ENCODE data around the gene SLC25A22.

SLC25A22 gene

GRCh38 chr11:778976-779954, 18.8 kb downstream of the SLC25A22 start:
- Histone ChIP-seq H3K36me3 (peaks cover 9% of the 10 kb centered on the region), H3K9me3 (ENCODE audit: severe bottlenecking) (no peaks in the 10 kb centered on the region), H3K27ac (no peak overlapping the region), H3K4me3 (ENCODE audit: low read depth, low read length) (no peak overlapping the region), H3K27me3 (ENCODE audit: insufficient read depth, low read depth, severe bottlenecking) (no peaks in the 10 kb centered on the region)
- DNase-seq, result no peak
- TF ChIP-seq CTCF (IDR thresholded peaks at IDR 0.05; ENCODE audit: low read depth, low read length), result 0 out of 2 replicates have a peak, but pooled peaks have one; percentile 17

- H3K27me3 ChIP-seq (ENCODE audit: insufficient read depth, low read depth, severe bottlenecking), result no peaks in the 10 kb centered on the region
- peak within 1 kb of the TSS; percentile 76 for H3K4me3 ChIP-seq (ENCODE audit: low read depth, low read length)
- H3K36me3 ChIP-seq, result peaks cover 26% of the 10 kb centered on the region
- H3K27ac ChIP-seq, result peak within 1 kb of the TSS; percentile 88
- DNase-seq, result peak; percentile 91
- TF ChIP-seq CTCF (IDR thresholded peaks at IDR 0.05; ENCODE audit: low read depth, low read length), result no peak
- no peaks in the 10 kb centered on the region for H3K9me3 ChIP-seq (ENCODE audit: severe bottlenecking)
These were observed 20.5 kb downstream of the SLC25A22 start, which contains the start of gene GATD1 for GRCh38 chr11:777288-778255. GATD1 (minus strand) TSS chr11:777487; CDS start chr11:777462, 25 bp downstream.

GRCh38 chr11:776561-777287, 21.4 kb downstream of the SLC25A22 start:
- peak; percentile 64 for DNase-seq
- Histone ChIP-seq H3K9me3 (ENCODE audit: severe bottlenecking) (no peaks in the 10 kb centered on the region), H3K36me3 (peaks cover 30% of the 10 kb centered on the region), H3K27me3 (ENCODE audit: insufficient read depth, low read depth, severe bottlenecking) (no peaks in the 10 kb centered on the region), H3K27ac (peak overlapping the region; percentile 88), H3K4me3 (ENCODE audit: low read depth, low read length) (peak overlapping the region; percentile 76)
- TF ChIP-seq CTCF (IDR thresholded peaks at IDR 0.05; ENCODE audit: low read depth, low read length), result peak; percentile 22; the same call in 1 of the 2 replicates

- Histone ChIP-seq H3K36me3 (peaks cover 35% of the 10 kb centered on the region), H3K27me3 (ENCODE audit: insufficient read depth, low read depth, severe bottlenecking) (no peaks in the 10 kb centered on the region), H3K27ac (peak overlapping the region; percentile 88; the same call in 1 of the 2 replicates), H3K4me3 (ENCODE audit: low read depth, low read length) (peak overlapping the region; percentile 76), H3K9me3 (ENCODE audit: severe bottlenecking) (no peaks in the 10 kb centered on the region)
- no peak for DNase-seq
- TF ChIP-seq CTCF (IDR thresholded peaks at IDR 0.05; ENCODE audit: low read depth, low read length), result no peak
These were observed 21.9 kb downstream of the SLC25A22 start for GRCh38 chr11:776263-776560.

GRCh38 chr11:774873-775592, 23.0 kb downstream of the SLC25A22 start:
- Histone ChIP-seq H3K36me3 (peaks cover 47% of the 10 kb centered on the region), H3K9me3 (ENCODE audit: severe bottlenecking) (no peaks in the 10 kb centered on the region), H3K27me3 (ENCODE audit: insufficient read depth, low read depth, severe bottlenecking) (no peaks in the 10 kb centered on the region), H3K4me3 (ENCODE audit: low read depth, low read length) (no peak overlapping the region), H3K27ac (no peak overlapping the region)
- no peak for TF ChIP-seq CTCF (IDR thresholded peaks at IDR 0.05; ENCODE audit: low read depth, low read length)
- no peak for DNase-seq
